Glutamatergic neuron (in vitro differentiated cells): ENCODE results near the gene NRF1. TPM values are rescaled to one million over a fixed set of nuclear protein-coding genes. Genes with fewer than 3 reads are reported as not detected.

Source experiments
- DNase-seq: peaks from one replicate; pipeline ENCODE4 v3.0.0; 2022
- H3K27ac Mint-ChIP-seq: one replicate; pipeline ENCODE4 v1.8.0; 2020; ENCODE audit warnings: mild to moderate bottlenecking, mixed read lengths, inconsistent platforms; ENCODE audit not compliant: unreplicated experiment
- H3K27me3 Mint-ChIP-seq: one replicate; pipeline ENCODE4 v1.8.0; 2020; ENCODE audit warnings: mild to moderate bottlenecking, moderate library complexity, mixed read lengths, inconsistent platforms; ENCODE audit not compliant: unreplicated experiment
- H3K36me3 Mint-ChIP-seq: one replicate; pipeline ENCODE4 v1.8.0; 2020; ENCODE audit warnings: mild to moderate bottlenecking, mixed read lengths, inconsistent platforms; ENCODE audit not compliant: unreplicated experiment
- H3K4me1 Mint-ChIP-seq: one replicate; pipeline ENCODE4 v1.8.0; 2020; ENCODE audit warnings: mild to moderate bottlenecking, low read depth, mixed read lengths, inconsistent platforms; ENCODE audit not compliant: unreplicated experiment
- H3K4me3 Mint-ChIP-seq: one replicate; pipeline ENCODE4 v1.8.0; 2020; ENCODE audit warnings: mild to moderate bottlenecking, mixed read lengths, inconsistent platforms; ENCODE audit not compliant: unreplicated experiment
- H3K9me3 Mint-ChIP-seq: one replicate; pipeline ENCODE4 v1.8.0; 2020; ENCODE audit warnings: mild to moderate bottlenecking, moderate library complexity, mixed read lengths, inconsistent platforms; ENCODE audit not compliant: unreplicated experiment
- total RNA-seq: library from RNA; stranded (reverse); fragmentation: NEBNext Ultra II Directional; extraction: Animal tissue kit (Norgen Biotek cat#: 25700); gene quantifications from one replicate; pipeline ENCODE4 v1.2.1, GENCODE V29; 2021; ENCODE audit not compliant: unreplicated experiment
- TF ChIP-seq, protein P1 (sequence below): fragments of 200-600 bp; sonication (generic); IDR thresholded peaks from one replicate; pipeline ENCODE4 v1.5.0; 2021; ENCODE audit not compliant: partially characterized antibody, unreplicated experiment

NRF1 gene
- total RNA-seq, 1 donor from 2014 or later = 16.4 TPM

DNA sequence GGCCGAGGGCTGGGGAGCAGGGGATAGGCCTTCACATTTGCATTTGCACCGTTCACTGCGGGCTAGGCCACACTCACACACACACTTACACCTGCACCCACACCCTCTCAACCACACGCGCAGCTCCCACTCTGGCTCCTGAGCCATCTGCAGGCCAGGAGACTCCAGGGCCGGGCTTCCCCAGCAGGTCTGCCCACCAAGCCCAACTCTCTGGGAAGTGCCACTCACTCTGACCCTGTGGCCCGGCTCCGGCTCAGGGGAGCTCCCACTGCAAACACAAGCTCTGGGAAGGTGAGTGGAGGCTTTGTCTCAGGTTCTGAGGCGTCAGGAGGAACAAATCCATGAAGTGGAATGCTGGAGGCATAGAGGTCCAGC is 157.9 kb downstream of the NRF1 start:
- Mint-ChIP-seq H3K36me3 (peaks cover 4% of the 10 kb centered on the region), H3K4me1 (peaks cover 48% of the 10 kb centered on the region), H3K27ac (no peak overlapping the region), H3K4me3 (peak overlapping the region; percentile 38), H3K9me3 (peaks cover 40% of the 10 kb centered on the region), H3K27me3 (peaks cover 38% of the 10 kb centered on the region)
- TF ChIP-seq, protein P1, sequence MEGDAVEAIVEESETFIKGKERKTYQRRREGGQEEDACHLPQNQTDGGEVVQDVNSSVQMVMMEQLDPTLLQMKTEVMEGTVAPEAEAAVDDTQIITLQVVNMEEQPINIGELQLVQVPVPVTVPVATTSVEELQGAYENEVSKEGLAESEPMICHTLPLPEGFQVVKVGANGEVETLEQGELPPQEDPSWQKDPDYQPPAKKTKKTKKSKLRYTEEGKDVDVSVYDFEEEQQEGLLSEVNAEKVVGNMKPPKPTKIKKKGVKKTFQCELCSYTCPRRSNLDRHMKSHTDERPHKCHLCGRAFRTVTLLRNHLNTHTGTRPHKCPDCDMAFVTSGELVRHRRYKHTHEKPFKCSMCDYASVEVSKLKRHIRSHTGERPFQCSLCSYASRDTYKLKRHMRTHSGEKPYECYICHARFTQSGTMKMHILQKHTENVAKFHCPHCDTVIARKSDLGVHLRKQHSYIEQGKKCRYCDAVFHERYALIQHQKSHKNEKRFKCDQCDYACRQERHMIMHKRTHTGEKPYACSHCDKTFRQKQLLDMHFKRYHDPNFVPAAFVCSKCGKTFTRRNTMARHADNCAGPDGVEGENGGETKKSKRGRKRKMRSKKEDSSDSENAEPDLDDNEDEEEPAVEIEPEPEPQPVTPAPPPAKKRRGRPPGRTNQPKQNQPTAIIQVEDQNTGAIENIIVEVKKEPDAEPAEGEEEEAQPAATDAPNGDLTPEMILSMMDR = no peak
- no peak for DNase-seq

GRCh38 chr7:129769866-129770808 is 158.6 kb downstream of the NRF1 start:
- Mint-ChIP-seq H3K27ac (no peak overlapping the region), H3K36me3 (peaks cover 4% of the 10 kb centered on the region), H3K4me1 (peaks cover 48% of the 10 kb centered on the region), H3K27me3 (peaks cover 41% of the 10 kb centered on the region), H3K4me3 (peak overlapping the region; percentile 38), H3K9me3 (peaks cover 43% of the 10 kb centered on the region)
- no peak for DNase-seq
- TF ChIP-seq, protein P1 = no peak

DNA sequence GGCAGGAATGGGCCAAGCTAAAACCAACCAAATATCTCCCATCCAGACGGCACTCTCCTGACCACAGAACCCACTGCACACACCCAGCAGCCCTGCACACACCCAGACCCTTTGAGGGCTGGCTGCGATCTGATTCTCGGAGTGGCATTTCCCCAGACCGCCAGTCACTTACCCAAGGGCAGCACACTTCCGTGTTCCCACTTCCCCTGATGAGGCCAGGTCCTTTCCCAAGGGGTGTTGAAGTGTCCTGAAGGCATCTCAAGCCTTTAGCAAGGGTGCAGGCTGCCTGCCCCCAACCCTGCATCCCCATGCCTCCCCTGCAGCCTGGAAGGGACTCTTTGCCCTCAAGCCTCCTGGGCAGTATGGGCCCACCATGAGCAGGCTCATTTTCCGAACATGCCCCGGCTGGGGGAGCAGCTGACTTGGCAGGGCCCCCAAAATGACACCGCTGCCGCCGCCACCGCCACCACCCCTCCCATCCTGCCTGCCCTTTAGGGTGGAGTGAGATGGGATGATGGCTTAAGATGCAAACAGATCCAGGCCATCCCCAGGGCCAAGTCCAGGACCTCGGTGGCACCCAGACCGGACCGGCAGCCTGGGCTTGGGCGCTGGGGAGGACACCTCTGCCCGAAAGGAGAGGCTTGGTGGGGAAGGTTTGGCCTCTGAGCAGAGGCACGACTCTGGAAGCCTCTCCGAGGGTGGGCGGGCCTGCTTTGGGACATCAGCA is 159.8 kb downstream of the NRF1 start:
- H3K4me1 Mint-ChIP-seq = peaks cover 53% of the 10 kb centered on the region
- H3K9me3 Mint-ChIP-seq = peaks cover 37% of the 10 kb centered on the region
- peaks cover 44% of the 10 kb centered on the region for H3K27me3 Mint-ChIP-seq
- peak overlapping the region; percentile 70 for H3K4me3 Mint-ChIP-seq
- no peak for DNase-seq
- TF ChIP-seq, protein P1 = no peak
- no peaks in the 10 kb centered on the region for H3K36me3 Mint-ChIP-seq
- H3K27ac Mint-ChIP-seq = peak overlapping the region; percentile 55

DNA sequence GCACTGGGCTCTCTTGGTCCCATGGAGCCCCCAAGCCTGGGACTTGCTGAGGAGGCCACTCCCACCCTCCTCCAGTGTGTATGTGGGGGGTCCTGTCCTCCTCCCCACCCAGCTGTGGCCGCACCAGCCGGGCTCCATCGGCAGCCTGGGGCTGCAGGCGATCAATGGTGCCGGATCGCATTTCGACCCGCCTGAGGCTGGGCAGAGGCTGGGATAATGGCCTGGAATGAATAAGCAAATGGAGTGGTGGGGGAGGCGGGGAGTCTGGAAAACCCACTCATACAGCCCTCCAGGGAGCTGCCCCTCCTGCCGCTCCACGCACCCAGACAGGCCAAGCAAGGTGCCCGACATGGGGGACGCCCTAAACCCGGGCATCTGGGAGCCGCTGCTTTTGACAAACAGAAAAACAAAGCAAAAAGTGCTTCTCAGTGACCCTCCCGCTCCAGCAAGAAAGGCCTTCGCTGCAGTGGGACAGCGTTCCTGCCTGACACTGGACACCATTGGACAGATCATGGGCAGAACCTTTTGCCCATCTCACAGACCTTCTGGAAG is 160.5 kb downstream of the NRF1 start:
- TF ChIP-seq, protein P1 = no peak
- H3K9me3 Mint-ChIP-seq = peaks cover 33% of the 10 kb centered on the region
- DNase-seq = peak; percentile 72
- H3K27me3 Mint-ChIP-seq = peaks cover 45% of the 10 kb centered on the region
- H3K4me1 Mint-ChIP-seq = peaks cover 49% of the 10 kb centered on the region
- peak overlapping the region; percentile 72 for H3K27ac Mint-ChIP-seq
- H3K36me3 Mint-ChIP-seq = no peaks in the 10 kb centered on the region
- peak overlapping the region; percentile 52 for H3K4me3 Mint-ChIP-seq
